Stimulated activated naive CD8-positive, alpha-beta T cell treated with anti-CD3 and anti-CD28 coated beads, Interleukin-15, Interleukin-2, amounts not matched to agents 100 ng/mL and 50 ng/mL, for 24 hours (primary cell): ENCODE data around the gene SLCO2A1.

Experiments
- H3K27ac Mint-ChIP-seq: one replicate; pipeline ENCODE4 v1.8.0; 2021; ENCODE audit warnings: mild to moderate bottlenecking, mixed read lengths
- H3K27me3 Mint-ChIP-seq: one replicate; pipeline ENCODE4 v1.8.0; 2021; ENCODE audit warnings: mixed read lengths
- H3K36me3 Mint-ChIP-seq: one replicate; pipeline ENCODE4 v1.8.0; 2021; ENCODE audit warnings: low read depth, mixed read lengths
- H3K4me1 Mint-ChIP-seq: one replicate; pipeline ENCODE4 v1.8.0; 2021; ENCODE audit warnings: low read depth, mixed read lengths
- H3K4me3 Mint-ChIP-seq: one replicate; pipeline ENCODE4 v1.8.0; 2021; ENCODE audit warnings: mild to moderate bottlenecking, mixed read lengths
- H3K9me3 Mint-ChIP-seq: one replicate; pipeline ENCODE4 v1.8.0; 2021; ENCODE audit warnings: mixed read lengths

SLCO2A1 gene

DNA sequence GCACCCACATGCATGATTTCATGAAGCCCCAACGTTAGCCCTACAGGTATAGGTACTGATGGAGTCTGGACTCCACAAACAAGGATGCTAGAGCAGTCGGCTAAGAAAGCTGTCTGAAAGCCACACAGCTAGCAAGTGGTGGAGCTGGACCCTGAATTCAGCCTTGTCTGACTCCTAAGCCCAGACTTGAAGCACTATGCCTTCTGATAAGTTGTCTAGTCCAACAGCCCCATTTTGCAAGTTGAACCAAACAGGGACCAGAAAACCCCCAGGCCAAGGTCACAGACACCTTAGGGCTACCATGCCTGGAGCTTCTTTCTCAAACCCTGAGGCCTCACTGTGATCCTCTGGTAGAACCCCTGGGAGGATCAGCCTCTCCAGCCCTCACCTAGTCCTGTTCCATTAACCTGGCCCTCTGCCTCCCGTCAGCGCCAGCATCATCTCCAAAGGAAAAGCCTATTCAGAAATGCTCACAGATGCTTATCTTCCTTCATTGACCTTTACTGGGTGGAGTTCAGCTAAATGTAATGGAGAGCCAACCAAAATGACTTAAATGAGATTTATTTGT is 1.7 kb upstream of the SLCO2A1 start:
- Mint-ChIP-seq H3K27ac (no peak overlapping the region), H3K9me3 (no peaks in the 10 kb centered on the region), H3K27me3 (peaks cover 30% of the 10 kb centered on the region), H3K4me3 (no peak overlapping the region), H3K36me3 (no peaks in the 10 kb centered on the region), H3K4me1 (peaks cover 3% of the 10 kb centered on the region)

DNA sequence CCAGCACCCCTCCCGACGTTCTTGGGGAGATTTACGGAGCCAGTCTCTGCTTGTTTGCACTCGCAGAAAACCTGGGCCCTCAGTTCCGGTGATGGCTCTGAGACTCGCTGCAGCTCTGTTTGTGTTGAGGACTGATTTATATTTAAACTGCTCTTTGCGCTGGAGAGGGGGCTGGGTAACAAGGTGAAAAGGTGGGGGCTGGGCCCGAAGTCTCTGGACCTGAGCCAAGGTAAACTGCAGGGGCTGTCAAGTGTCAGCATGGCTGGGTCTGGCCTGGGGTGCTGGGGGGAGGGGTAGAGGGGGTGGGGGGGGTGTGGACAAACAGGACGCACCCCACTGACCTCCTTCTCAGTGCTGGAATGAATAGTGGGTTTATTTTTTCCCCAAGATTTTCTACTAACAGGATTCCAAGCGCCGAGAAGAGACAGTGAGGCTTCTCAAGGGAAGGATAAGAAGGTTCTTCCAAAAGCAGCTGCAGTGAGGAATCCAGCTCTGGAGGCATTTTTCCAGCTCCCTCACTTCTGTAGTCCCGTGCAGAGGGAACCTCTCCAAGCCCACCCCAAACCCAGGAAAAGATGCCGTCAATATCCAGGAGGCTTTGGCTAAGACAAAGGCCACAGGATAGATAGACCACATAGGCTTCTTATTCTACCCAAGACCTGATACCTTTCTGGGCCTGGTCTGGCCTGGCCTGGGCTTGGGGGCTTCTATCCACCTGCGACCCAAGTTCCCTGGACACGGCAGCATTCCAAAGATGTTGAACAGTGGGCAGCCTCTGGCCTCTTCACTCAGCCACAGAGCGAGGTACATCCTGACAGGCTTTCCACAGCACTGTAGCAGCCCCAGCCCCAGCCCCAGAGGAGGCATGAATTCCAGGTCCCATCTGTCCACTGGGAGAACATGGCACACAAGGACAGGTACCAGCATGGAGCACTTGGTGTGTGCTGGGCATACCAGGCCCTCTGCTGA is 938 bp upstream of the SLCO2A1 start:
- Mint-ChIP-seq H3K36me3 (no peaks in the 10 kb centered on the region), H3K9me3 (no peaks in the 10 kb centered on the region), H3K4me3 (peak overlapping the region; percentile 28), H3K27ac (no peak overlapping the region), H3K27me3 (peaks cover 36% of the 10 kb centered on the region), H3K4me1 (peaks cover 3% of the 10 kb centered on the region)

DNA sequence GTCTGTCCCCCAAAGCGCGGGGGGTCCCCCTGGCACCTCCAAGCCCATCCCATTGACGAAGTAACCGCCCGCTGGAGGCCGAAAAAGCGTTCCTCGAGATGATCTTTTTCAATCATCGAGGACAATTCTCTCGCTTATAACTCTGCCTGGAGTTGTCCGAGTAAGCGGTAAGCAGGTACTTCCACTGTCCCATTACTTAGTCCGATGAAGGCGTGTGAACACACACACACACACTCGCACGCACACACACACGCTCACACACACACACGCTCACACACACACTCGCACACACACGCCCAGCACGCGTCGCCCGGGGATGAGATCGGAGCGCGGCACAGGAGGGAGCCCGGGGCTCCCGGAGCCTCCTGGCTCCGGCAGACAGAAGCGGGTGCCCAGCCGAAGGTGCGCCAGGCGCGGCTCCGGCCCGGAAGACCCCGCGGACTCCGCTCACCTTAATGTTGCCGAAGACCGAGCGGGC is 430 bp downstream of the SLCO2A1 start:
- no peaks in the 10 kb centered on the region for H3K36me3 Mint-ChIP-seq
- H3K4me3 Mint-ChIP-seq: peak overlapping the region; percentile 33
- H3K27me3 Mint-ChIP-seq: peaks cover 41% of the 10 kb centered on the region
- H3K4me1 Mint-ChIP-seq: peaks cover 3% of the 10 kb centered on the region
- no peaks in the 10 kb centered on the region for H3K9me3 Mint-ChIP-seq
- H3K27ac Mint-ChIP-seq: no peak overlapping the region

DNA sequence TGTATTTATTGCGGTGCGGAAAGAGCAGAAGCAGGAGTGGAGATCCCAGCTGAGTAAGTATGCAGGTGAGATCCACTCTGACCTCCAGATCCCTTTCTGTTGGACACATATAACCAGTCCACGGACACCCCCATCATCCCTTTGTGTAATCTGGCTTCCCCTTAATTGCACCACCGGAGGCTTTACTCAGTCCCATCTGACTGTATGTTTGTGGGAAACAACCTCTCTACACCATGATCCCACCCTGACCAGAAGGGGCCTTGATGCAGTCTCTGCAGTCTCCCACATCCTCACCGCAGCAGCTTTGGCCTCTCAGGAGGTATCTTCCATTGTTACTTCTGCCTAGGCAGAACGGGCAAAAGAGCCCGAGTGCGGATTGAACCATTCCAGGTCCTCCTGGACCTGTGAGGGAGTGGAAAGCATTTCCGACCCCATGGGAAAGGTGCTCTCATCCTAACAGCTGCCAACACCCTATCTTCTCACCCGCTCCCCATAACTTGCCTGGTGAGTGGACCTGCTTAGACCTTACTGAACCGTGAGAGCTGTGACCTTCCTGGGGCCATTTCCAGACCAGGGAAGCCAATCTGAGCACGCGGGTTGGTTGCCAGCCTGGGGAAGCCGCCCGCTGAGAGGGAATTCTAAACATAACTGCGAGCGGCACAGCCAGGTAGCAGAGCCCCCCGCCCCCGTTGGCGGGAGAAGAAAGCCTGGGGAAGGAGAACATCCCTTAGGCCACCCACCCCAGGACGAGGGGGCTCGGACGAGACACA is 1.1 kb downstream of the SLCO2A1 start:
- H3K36me3 Mint-ChIP-seq: no peaks in the 10 kb centered on the region
- no peak overlapping the region for H3K27ac Mint-ChIP-seq
- H3K27me3 Mint-ChIP-seq: peaks cover 41% of the 10 kb centered on the region
- H3K9me3 Mint-ChIP-seq: no peaks in the 10 kb centered on the region
- H3K4me1 Mint-ChIP-seq: peaks cover 3% of the 10 kb centered on the region
- H3K4me3 Mint-ChIP-seq: no peak overlapping the region

GRCh38 chr3:134027631-134028030 is 2.1 kb downstream of the SLCO2A1 start:
- Mint-ChIP-seq H3K27ac (no peak overlapping the region), H3K4me1 (peaks cover 3% of the 10 kb centered on the region), H3K4me3 (no peak overlapping the region), H3K36me3 (no peaks in the 10 kb centered on the region), H3K27me3 (peaks cover 36% of the 10 kb centered on the region), H3K9me3 (no peaks in the 10 kb centered on the region)

- H3K4me1 Mint-ChIP-seq: no peaks in the 10 kb centered on the region
- H3K27ac Mint-ChIP-seq: no peak overlapping the region
- H3K4me3 Mint-ChIP-seq: no peak overlapping the region
- peaks cover 7% of the 10 kb centered on the region for H3K27me3 Mint-ChIP-seq
- H3K36me3 Mint-ChIP-seq: no peaks in the 10 kb centered on the region
- H3K9me3 Mint-ChIP-seq: no peaks in the 10 kb centered on the region
Measured at GRCh38 chr3:134020135-134020680, 9.5 kb downstream of the SLCO2A1 start.

- Mint-ChIP-seq H3K4me3 (no peak overlapping the region), H3K9me3 (no peaks in the 10 kb centered on the region), H3K27ac (no peak overlapping the region), H3K27me3 (peaks cover 6% of the 10 kb centered on the region), H3K4me1 (no peaks in the 10 kb centered on the region), H3K36me3 (no peaks in the 10 kb centered on the region)
Measured at GRCh38 chr3:134018850-134019249, 10.9 kb downstream of the SLCO2A1 start.

DNA sequence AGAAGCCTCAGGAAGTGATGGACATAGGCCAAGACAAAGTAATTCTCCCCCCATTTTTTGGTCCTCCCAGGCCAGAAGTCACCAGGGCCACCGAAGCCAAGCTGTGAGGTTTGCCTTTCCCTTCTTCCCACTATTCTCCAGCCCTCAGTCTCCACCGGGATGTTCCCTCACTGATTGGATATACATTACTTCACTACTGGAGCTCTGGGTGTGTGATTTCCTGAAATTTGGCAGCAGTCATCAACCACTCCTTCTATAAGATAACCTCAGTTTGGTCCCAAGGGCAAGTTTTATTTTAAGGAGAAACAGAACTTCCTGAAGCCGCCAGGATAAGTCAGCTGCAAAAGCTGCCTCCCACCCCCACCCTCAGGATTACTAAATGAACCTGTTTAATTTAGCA is 11.3 kb downstream of the SLCO2A1 start:
- H3K27me3 Mint-ChIP-seq: peaks cover 6% of the 10 kb centered on the region
- H3K9me3 Mint-ChIP-seq: no peaks in the 10 kb centered on the region
- no peaks in the 10 kb centered on the region for H3K36me3 Mint-ChIP-seq
- H3K4me1 Mint-ChIP-seq: no peaks in the 10 kb centered on the region
- no peak overlapping the region for H3K4me3 Mint-ChIP-seq
- no peak overlapping the region for H3K27ac Mint-ChIP-seq

- Mint-ChIP-seq H3K27me3 (peaks cover 6% of the 10 kb centered on the region), H3K27ac (no peak overlapping the region), H3K4me1 (no peaks in the 10 kb centered on the region), H3K4me3 (no peak overlapping the region), H3K36me3 (no peaks in the 10 kb centered on the region), H3K9me3 (no peaks in the 10 kb centered on the region)
Measured at GRCh38 chr3:134017490-134017889, 12.2 kb downstream of the SLCO2A1 start.

GRCh38 chr3:134014270-134014669 is 15.5 kb downstream of the SLCO2A1 start:
- Mint-ChIP-seq H3K4me1 (no peaks in the 10 kb centered on the region), H3K27ac (no peak overlapping the region), H3K4me3 (no peak overlapping the region), H3K9me3 (no peaks in the 10 kb centered on the region), H3K27me3 (peaks cover 3% of the 10 kb centered on the region), H3K36me3 (no peaks in the 10 kb centered on the region)

DNA sequence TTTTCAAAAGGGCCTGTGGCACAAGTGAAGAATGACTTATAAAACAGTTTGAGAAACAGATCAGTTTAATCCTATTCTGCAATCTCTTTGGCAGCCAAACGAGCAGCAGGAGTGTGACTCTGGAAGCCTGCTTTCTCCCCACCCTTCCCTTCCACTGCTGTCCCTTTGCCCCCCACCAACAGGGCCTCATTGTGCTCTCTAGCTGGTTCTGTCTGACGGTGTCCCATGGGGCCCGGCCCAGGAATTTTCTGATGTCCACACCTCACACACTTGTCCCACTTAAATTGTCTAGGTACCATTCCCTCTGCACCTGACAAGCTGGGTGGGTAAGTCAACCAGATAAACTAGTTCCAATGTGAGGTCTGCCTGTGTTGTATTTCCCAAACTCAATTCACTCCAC is 16.4 kb downstream of the SLCO2A1 start:
- H3K27me3 Mint-ChIP-seq: peaks cover 9% of the 10 kb centered on the region
- no peak overlapping the region for H3K4me3 Mint-ChIP-seq
- no peak overlapping the region for H3K27ac Mint-ChIP-seq
- no peaks in the 10 kb centered on the region for H3K4me1 Mint-ChIP-seq
- no peaks in the 10 kb centered on the region for H3K36me3 Mint-ChIP-seq
- H3K9me3 Mint-ChIP-seq: no peaks in the 10 kb centered on the region

- H3K36me3 Mint-ChIP-seq: no peaks in the 10 kb centered on the region
- no peak overlapping the region for H3K4me3 Mint-ChIP-seq
- H3K27ac Mint-ChIP-seq: no peak overlapping the region
- no peaks in the 10 kb centered on the region for H3K4me1 Mint-ChIP-seq
- H3K27me3 Mint-ChIP-seq: peaks cover 19% of the 10 kb centered on the region
- H3K9me3 Mint-ChIP-seq: no peaks in the 10 kb centered on the region
Measured at GRCh38 chr3:134009345-134010000, 20.3 kb downstream of the SLCO2A1 start.

DNA sequence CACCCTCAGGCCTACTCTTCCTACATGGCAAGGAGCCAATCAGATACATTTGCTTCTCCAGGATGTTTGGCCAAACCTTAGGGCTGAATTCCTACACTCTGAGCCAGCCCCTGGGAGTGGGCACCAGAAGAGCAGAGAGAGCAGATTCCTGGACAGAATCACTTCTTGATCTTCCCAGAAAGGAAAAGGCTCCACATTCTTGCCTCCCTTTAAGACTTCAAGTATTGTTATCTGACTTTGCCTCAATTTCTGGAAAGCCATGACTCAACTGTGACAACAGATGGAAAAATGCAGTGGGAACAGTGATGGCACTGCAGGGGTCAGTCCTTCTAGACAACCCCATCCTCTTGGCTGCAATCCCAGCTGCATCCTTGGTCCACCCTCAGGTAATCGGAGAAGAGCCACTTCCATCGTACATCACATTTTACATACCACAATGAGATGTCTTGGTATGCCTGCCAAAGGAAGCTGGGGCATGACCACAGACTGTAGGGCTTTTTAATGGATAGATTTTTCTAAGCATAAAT is 21.0 kb downstream of the SLCO2A1 start:
- Mint-ChIP-seq H3K27me3 (peaks cover 19% of the 10 kb centered on the region), H3K36me3 (no peaks in the 10 kb centered on the region)

GRCh38 chr3:134007819-134008218 is 21.9 kb downstream of the SLCO2A1 start:
- Mint-ChIP-seq H3K9me3 (no peaks in the 10 kb centered on the region), H3K27ac (no peak overlapping the region), H3K4me1 (no peaks in the 10 kb centered on the region), H3K4me3 (no peak overlapping the region), H3K36me3 (no peaks in the 10 kb centered on the region), H3K27me3 (peaks cover 19% of the 10 kb centered on the region)

More for the DNA sequence above, 21.0 kb downstream of the SLCO2A1 start:
- H3K4me3 Mint-ChIP-seq: no peak overlapping the region
- H3K9me3 Mint-ChIP-seq: no peaks in the 10 kb centered on the region
- no peak overlapping the region for H3K27ac Mint-ChIP-seq
- H3K4me1 Mint-ChIP-seq: no peaks in the 10 kb centered on the region
